K562 (cell line): ENCODE measurements around the gene SNTG2. TPM values are rescaled to one million over a fixed set of nuclear protein-coding genes. Genes with fewer than 3 reads are reported as not detected.
A peak's percentile ranks its signal among the peaks of the same experiment; 100 is the strongest.

Experiments
- ATAC-seq: fragments of 200-7000 bp; cut with Tn5 transposase; 3 replicates; pipeline ENCODE4 v1.9.1; 2020; ENCODE audit warnings: moderate library complexity
- BruUV-seq: library from RNA; stranded (reverse); fragments of 400-500 nt; replicated peaks from 2 replicates; lab custom pipeline; 2021; lab: Mats Ljungman, UMichigan
- CTCF ChIA-PET: fragments of 300-600 bp; formaldehyde crosslinking; extraction: SDS; loops from one replicate; lab custom pipeline; 2021; ENCODE audit warnings: low intra/inter-chr PET ratio; lab: Yijun Ruan, JAX
- POLR2A ChIA-PET: fragments of 300-600, 350-650 bp; sonication (Branson Sonifier 250); formaldehyde crosslinking; extraction: SDS; loops from one replicate; lab custom pipeline; 2021; ENCODE audit warnings: antibody characterized with exemption, inconsistent platforms; lab: Yijun Ruan, JAX
- DNase-seq, 4 experiments: peaks; one replicate each; pipeline versions ENCODE4 v3.0.0 to v3.0.0-alpha.2; 2011 to 2018; ENCODE audit warnings: low spot score in 3 of 4, mixed read lengths in 3 of 4; ENCODE audit errors: extremely low read depth in 1 of 4
- FAIRE-seq: peaks from 2 replicates; lab custom pipeline; 2011; peaks lifted over from hg19 to GRCh38; lab: Jason Lieb, UNC
- H2AFZ ChIP-seq: 2 replicates; pipeline ENCODE4 v1.6.0; 2011; ENCODE audit warnings: low read depth, low read length, control low read depth, inconsistent platforms
- H3K27ac ChIP-seq: fragments of 200-600 bp; 3 replicates; pipeline ENCODE4 v1.8.0; 2011; ENCODE audit warnings: low read depth, mild to moderate bottlenecking, control low read depth, inconsistent platforms, low read length, moderate library complexity, mixed read lengths; ENCODE audit errors: extremely low read depth
- H3K27me3 ChIP-seq, 2 experiments: fragments of 300-600 bp in 1 of 2; 2 replicates in 1 of 2; 3 replicates in 1 of 2; pipeline versions ENCODE4 v1.6.0 to v1.8.0; 2011; ENCODE audit warnings: inconsistent platforms in 2 of 2, low read length in 2 of 2, mild to moderate bottlenecking in 1 of 2, mixed read lengths in 1 of 2, moderate library complexity in 1 of 2; ENCODE audit not compliant: control insufficient read depth in 2 of 2, insufficient read depth in 2 of 2
- H3K36me3 ChIP-seq: fragments of 300-600 bp; 3 replicates; pipeline ENCODE4 v1.8.0; 2011; ENCODE audit warnings: mild to moderate bottlenecking, low read length, inconsistent platforms; ENCODE audit not compliant: control insufficient read depth, insufficient read depth
- H3K4me1 ChIP-seq, 2 experiments: fragments of 200-600 bp in 1 of 2; replicated peaks in 1 of 2; 2 replicates in 1 of 2; 3 replicates in 1 of 2; pipeline versions ENCODE4 v1.5.1 to v1.8.0; 2011; ENCODE audit warnings: inconsistent platforms in 2 of 2, low read length in 2 of 2, mild to moderate bottlenecking in 1 of 2, mixed read lengths in 1 of 2, moderate library complexity in 1 of 2; ENCODE audit not compliant: control insufficient read depth in 2 of 2, insufficient read depth in 2 of 2
- H3K4me2 ChIP-seq: 2 replicates; pipeline ENCODE4 v1.6.1; 2011; ENCODE audit warnings: low read length, control low read depth, inconsistent platforms, mixed read lengths; ENCODE audit not compliant: insufficient read depth
- H3K4me3 ChIP-seq: fragments of 200-600 bp; sonication (generic), shearing (Covaris generic); 2 replicates; pipeline ENCODE4 v1.5.1; 2016; ENCODE audit warnings: control low read depth, inconsistent platforms
- H3K79me2 ChIP-seq: fragments of 200-600 bp; 3 replicates; pipeline ENCODE4 v1.8.0; 2011; ENCODE audit warnings: low read length, inconsistent platforms; ENCODE audit not compliant: control insufficient read depth, insufficient read depth
- H3K9ac ChIP-seq, 2 experiments: 2 replicates each; pipeline versions ENCODE4 v1.6.0 to v1.6.1; 2011; ENCODE audit warnings: low read depth in 2 of 2, low read length in 2 of 2, control low read depth in 1 of 2, inconsistent platforms in 1 of 2, mild to moderate bottlenecking in 1 of 2, mixed read lengths in 1 of 2; ENCODE audit not compliant: insufficient read depth in 1 of 2
- H3K9me1 ChIP-seq: one replicate; pipeline ENCODE4 v1.6.0; 2011; ENCODE audit warnings: inconsistent platforms, mild to moderate bottlenecking, low read length, moderate library complexity; ENCODE audit not compliant: control insufficient read depth, insufficient read depth
- H3K9me3 ChIP-seq: replicated peaks from 2 replicates; pipeline ENCODE4 v1.5.1; 2011; ENCODE audit warnings: low read depth, low read length, inconsistent platforms; ENCODE audit not compliant: control insufficient read depth, insufficient read depth
- H4K20me1 ChIP-seq: replicated peaks from 2 replicates; pipeline ENCODE4 v1.6.1; 2011; ENCODE audit warnings: low read length, inconsistent platforms, mixed read lengths; ENCODE audit not compliant: control insufficient read depth, insufficient read depth
- COPS2 ChIP-seq: fragments of 450-650 bp; conservative IDR thresholded peaks from 2 replicates; pipeline ENCODE4 v1.6.1; 2016; ENCODE audit warnings: mild to moderate bottlenecking, moderate library complexity
- CTCFL ChIP-seq: IDR thresholded peaks from 2 replicates; pipeline ENCODE4 v1.6.1; 2011; ENCODE audit warnings: borderline replicate concordance, low read depth, mild to moderate bottlenecking, moderate library complexity, low read length; ENCODE audit not compliant: insufficient read depth, poor library complexity, severe bottlenecking
- ELF1 ChIP-seq: fragments of 200-800 bp; sonication (Bioruptor generic); IDR thresholded peaks from 2 replicates; pipeline ENCODE4 v1.6.1; 2016; ENCODE audit warnings: missing genetic modification characterization, missing compliant biosample characterization
- KAT8 ChIP-seq: fragments of 450-650 bp; IDR thresholded peaks from 2 replicates; pipeline ENCODE4 v1.6.1; 2016; ENCODE audit warnings: low read depth, mild to moderate bottlenecking
- KDM4B ChIP-seq, 2 experiments: fragments of 450-650 bp in 1 of 2; sonication (generic) in 1 of 2; IDR thresholded peaks; 2 replicates each; pipeline ENCODE4 v1.6.1; 2016 to 2017; ENCODE audit warnings: borderline replicate concordance in 2 of 2, antibody characterized with exemption in 1 of 2, low read depth in 1 of 2, mild to moderate bottlenecking in 1 of 2
- MAZ ChIP-seq, 2 experiments: fragments of 450-650 bp in 1 of 2; sonication (generic) in 1 of 2; formaldehyde crosslinking; IDR thresholded peaks in 1 of 2; conservative IDR thresholded peaks in 1 of 2; 2 replicates each; pipeline versions ENCODE4 v1.4.0 to v1.5.0; 2020; ENCODE audit warnings: mild to moderate bottlenecking in 1 of 2, missing genetic modification reagents in 1 of 2
- MTA1 ChIP-seq: fragments of 450-650 bp; IDR thresholded peaks from 2 replicates; pipeline ENCODE4 v1.6.1; 2017; ENCODE audit warnings: borderline replicate concordance
- ZFX ChIP-seq: sonication (generic); formaldehyde crosslinking; IDR thresholded peaks from 2 replicates; pipeline ENCODE4 v1.8.0; 2022; ENCODE audit warnings: mild to moderate bottlenecking, missing genetic modification reagents, moderate library complexity
- ZNF696 ChIP-seq: fragments of 250-450 bp; sonication (Bioruptor Pico); conservative IDR thresholded peaks from 2 replicates; pipeline ENCODE4 v1.4.0; 2020; ENCODE audit warnings: mild to moderate bottlenecking, moderate library complexity
- ZNF766 ChIP-seq: fragments of 200-800 bp; sonication (Bioruptor generic); conservative IDR thresholded peaks from 2 replicates; pipeline ENCODE4 v1.6.1; 2016; ENCODE audit warnings: missing genetic modification characterization, missing compliant biosample characterization
- WGBS: fragments of 100-300 bp; shearing (Covaris generic); methylation state at CpG from one replicate; pipeline ENCODE4 v1.1.6; 2016; ENCODE audit warnings: low coverage, mixed read lengths; ENCODE audit not compliant: insufficient coverage; ENCODE audit errors: missing lambda C conversion rate; 5-methylcytosine and 5-hydroxymethylcytosine counted together
- in situ Hi-C: fragments of 300-500 bp; cut with MboI; formaldehyde crosslinking; loops from 4 replicates; pipeline ENCODE4 v1.15.0; 2018; ENCODE audit warnings: inconsistent platforms, mixed read lengths
- intact Hi-C: fragments of 100-400 bp; cut with micrococcal nuclease; formaldehyde crosslinking; loops from 2 replicates; pipeline ENCODE4 v1.14.2; 2022
- polyA plus RNA-seq, 8 experiments: library from polyadenylated mRNA; depleted of rRNA in 4 of 8; stranded (reverse) in 5 of 8; unstranded in 3 of 8; fragments of >200 nt; fragmentation: Nextera tagmentation in 2 of 8; fragmentation: Illumina TruSeq in 1 of 8; extraction: Ambion mirVana in 2 of 8; extraction: Trizol in 1 of 8; gene quantifications; 2 replicates each; pipeline versions ENCODE4 v1.2.1 to v1.2.3, GENCODE V29; 2011 to 2014; ENCODE audit warnings: inconsistent platforms in 1 of 8, missing spikeins in 1 of 8
- total RNA-seq, 7 experiments: library from RNA; depleted of rRNA in 6 of 7; stranded (reverse); fragments of >200 nt in 6 of 7; fragmentation: Illumina TruSeq in 2 of 7; extraction: Trizol in 2 of 7; gene quantifications; 2 replicates each; pipeline versions ENCODE4 v1.2.1 to v1.2.3, GENCODE V29; 2011 to 2021; ENCODE audit warnings: low replicate concordance in 1 of 7
- TF ChIP-seq, protein P1 (sequence below): fragments of 450-650 bp; IDR thresholded peaks from 2 replicates; pipeline ENCODE4 v1.6.1; 2017; ENCODE audit warnings: antibody characterized with exemption, mild to moderate bottlenecking
- TF ChIP-seq, protein P2 (sequence below): fragments of 450-650 bp; conservative IDR thresholded peaks from 2 replicates; pipeline ENCODE4 v1.6.1; 2016; ENCODE audit warnings: missing genetic modification characterization, low read depth, mild to moderate bottlenecking, control low read depth, missing compliant biosample characterization

Gene SNTG2
- total and polyA plus RNA-seq, 9 of the 15 experiments (the other 6 are each of a cell fraction or from before 2014, with no cell fraction given) = not detected

DNA sequence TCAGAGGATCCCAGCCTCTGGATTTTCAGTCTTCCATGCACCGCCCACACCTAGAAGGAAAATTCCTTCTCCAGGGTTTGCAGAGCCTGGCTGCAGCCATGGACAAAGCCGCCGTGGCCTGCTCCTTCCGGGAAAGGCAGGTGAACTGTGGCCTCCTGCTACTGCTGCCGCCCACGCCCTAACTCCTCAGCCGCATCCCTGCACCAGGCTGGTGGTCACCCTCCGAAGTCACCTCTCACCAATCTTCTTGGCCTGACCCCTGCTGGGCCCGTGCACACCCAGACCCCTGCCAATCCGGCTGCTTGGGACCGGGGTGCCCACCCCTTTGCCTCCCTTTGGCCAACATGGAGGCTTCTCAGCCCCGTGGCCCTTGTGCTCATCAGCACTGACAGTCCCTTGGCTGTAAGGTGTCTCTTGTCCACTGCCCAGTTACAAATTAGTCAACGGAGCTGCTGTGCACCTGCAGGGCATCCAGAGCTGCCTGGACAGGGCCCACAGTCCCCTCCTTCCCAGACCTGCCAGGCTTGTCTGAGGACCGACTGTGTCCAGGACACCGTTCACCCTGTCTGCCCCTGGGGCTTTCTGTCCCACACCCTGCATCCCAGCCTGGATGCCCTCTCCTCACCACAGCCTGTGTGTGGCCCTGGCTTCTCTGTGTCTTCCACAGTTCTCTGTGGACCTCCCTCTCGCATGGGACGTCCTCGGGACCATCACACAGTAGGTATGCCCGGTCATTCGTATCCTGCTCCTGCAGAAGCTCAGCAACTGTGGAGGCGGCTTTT is 332.6 kb downstream of the SNTG2 start:
- H3K9me1 ChIP-seq = no peaks in the 10 kb centered on the region
- under 1% methylated on average over 20 of the region's 21 CpGs for WGBS
- POLR2A ChIA-PET = no interaction called here
- peaks cover 0 to 6% of the 10 kb centered on the region in 2 experiments; a peak in 1 of 5 replicates for H3K4me1 ChIP-seq
- no peak for FAIRE-seq
- no peak overlapping the region for H3K4me3 ChIP-seq
- H3K36me3 ChIP-seq = no peaks in the 10 kb centered on the region
- no peak overlapping the region for H2AFZ ChIP-seq
- no peak for DNase-seq
- no peaks in the 10 kb centered on the region for H3K9me3 ChIP-seq
- intact Hi-C loops (no loop called here), in situ Hi-C loops (no loop called here)
- H3K27me3 ChIP-seq = peaks cover 0 to 22% of the 10 kb centered on the region in 2 experiments; a peak in 2 of 5 replicates
- H3K4me2 ChIP-seq = no peak overlapping the region
- H3K79me2 ChIP-seq = no peaks in the 10 kb centered on the region
- H4K20me1 ChIP-seq = no peaks in the 10 kb centered on the region
- H3K27ac ChIP-seq = no peak overlapping the region
- peak; percentile 28; the same call in 2 of the 3 replicates for ATAC-seq
- H3K9ac ChIP-seq = no peak overlapping the region; a peak in 1 of 4 replicates
- CTCF ChIA-PET = no interaction called here
- no TSS peak for BruUV-seq
- TF ChIP-seq ZNF696 (CRISPR knock-in tag) (no peak), MTA1 (no peak), CTCFL (no peak), MAZ (CRISPR knock-in tag; conservative IDR thresholded peaks at IDR 0.05 in 1 of 2, IDR thresholded peaks at IDR 0.05 in 1 of 2) (no peak), COPS2 (no peak), ZNF766 (CRISPR knock-in tag) (no peak), ELF1 (no peak), ZFX (CRISPR knock-in tag) (no peak), KAT8 (no peak), KDM4B (IDR thresholded peaks at IDR 0.05; ENCODE audit: borderline replicate concordance in 2 of 2, low read depth in 1 of 2) (no peak)
- TF ChIP-seq, protein P1, sequence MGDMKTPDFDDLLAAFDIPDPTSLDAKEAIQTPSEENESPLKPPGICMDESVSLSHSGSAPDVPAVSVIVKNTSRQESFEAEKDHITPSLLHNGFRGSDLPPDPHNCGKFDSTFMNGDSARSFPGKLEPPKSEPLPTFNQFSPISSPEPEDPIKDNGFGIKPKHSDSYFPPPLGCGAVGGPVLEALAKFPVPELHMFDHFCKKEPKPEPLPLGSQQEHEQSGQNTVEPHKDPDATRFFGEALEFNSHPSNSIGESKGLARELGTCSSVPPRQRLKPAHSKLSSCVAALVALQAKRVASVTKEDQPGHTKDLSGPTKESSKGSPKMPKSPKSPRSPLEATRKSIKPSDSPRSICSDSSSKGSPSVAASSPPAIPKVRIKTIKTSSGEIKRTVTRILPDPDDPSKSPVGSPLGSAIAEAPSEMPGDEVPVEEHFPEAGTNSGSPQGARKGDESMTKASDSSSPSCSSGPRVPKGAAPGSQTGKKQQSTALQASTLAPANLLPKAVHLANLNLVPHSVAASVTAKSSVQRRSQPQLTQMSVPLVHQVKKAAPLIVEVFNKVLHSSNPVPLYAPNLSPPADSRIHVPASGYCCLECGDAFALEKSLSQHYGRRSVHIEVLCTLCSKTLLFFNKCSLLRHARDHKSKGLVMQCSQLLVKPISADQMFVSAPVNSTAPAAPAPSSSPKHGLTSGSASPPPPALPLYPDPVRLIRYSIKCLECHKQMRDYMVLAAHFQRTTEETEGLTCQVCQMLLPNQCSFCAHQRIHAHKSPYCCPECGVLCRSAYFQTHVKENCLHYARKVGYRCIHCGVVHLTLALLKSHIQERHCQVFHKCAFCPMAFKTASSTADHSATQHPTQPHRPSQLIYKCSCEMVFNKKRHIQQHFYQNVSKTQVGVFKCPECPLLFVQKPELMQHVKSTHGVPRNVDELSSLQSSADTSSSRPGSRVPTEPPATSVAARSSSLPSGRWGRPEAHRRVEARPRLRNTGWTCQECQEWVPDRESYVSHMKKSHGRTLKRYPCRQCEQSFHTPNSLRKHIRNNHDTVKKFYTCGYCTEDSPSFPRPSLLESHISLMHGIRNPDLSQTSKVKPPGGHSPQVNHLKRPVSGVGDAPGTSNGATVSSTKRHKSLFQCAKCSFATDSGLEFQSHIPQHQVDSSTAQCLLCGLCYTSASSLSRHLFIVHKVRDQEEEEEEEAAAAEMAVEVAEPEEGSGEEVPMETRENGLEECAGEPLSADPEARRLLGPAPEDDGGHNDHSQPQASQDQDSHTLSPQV = no peak
- TF ChIP-seq, protein P2, sequence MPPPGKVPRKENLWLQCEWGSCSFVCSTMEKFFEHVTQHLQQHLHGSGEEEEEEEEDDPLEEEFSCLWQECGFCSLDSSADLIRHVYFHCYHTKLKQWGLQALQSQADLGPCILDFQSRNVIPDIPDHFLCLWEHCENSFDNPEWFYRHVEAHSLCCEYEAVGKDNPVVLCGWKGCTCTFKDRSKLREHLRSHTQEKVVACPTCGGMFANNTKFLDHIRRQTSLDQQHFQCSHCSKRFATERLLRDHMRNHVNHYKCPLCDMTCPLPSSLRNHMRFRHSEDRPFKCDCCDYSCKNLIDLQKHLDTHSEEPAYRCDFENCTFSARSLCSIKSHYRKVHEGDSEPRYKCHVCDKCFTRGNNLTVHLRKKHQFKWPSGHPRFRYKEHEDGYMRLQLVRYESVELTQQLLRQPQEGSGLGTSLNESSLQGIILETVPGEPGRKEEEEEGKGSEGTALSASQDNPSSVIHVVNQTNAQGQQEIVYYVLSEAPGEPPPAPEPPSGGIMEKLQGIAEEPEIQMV = no peak
